ENCODE data around the gene SIX2. TPM values are rescaled to one million over a fixed set of nuclear protein-coding genes. Genes with fewer than 3 reads are reported as not detected.

Gene SIX2
- total RNA-seq, 2 experiments from 2014 or later: not detected

- DNase-seq (no peak), ATAC-seq (no peak)
- H3K9me3 Mint-ChIP-seq: no peaks in the 10 kb centered on the region
- TF ChIP-seq CTCF (IDR thresholded peaks at IDR 0.05): no peak
- no peak overlapping the region for H3K27ac Mint-ChIP-seq
- ChIA-PET POLR2A (no interaction called here), CTCF (interaction anchor here (1.0 to 2.6 kb wide), 6 partner anchors 11 to 451 kb away, joined by 3 to 13 read pairs (median 4); no protein-coding TSS in a partner anchor)
- peaks cover 3% of the 10 kb centered on the region for H3K27me3 Mint-ChIP-seq
- H3K4me3 Mint-ChIP-seq: no peak overlapping the region
- intact Hi-C loops (cut with micrococcal nuclease): no loop called here
- H3K36me3 Mint-ChIP-seq (ENCODE audit: low read depth): no peaks in the 10 kb centered on the region
- H3K4me1 Mint-ChIP-seq (ENCODE audit: low read depth): peaks cover 4% of the 10 kb centered on the region
Observed at GRCh38 chr2:44969936-44970335, 39.3 kb downstream of the SIX2 start.

GRCh38 chr2:44967727-44968432, 41.4 kb downstream of the SIX2 start:
- DNase-seq (no peak), ATAC-seq (no peak)
- POLR2A ChIA-PET: no interaction called here
- Mint-ChIP-seq H3K4me3 (no peak overlapping the region), H3K27ac (no peak overlapping the region), H3K27me3 (peaks cover 11% of the 10 kb centered on the region), H3K4me1 (ENCODE audit: low read depth) (no peaks in the 10 kb centered on the region), H3K9me3 (no peaks in the 10 kb centered on the region), H3K36me3 (ENCODE audit: low read depth) (no peaks in the 10 kb centered on the region)
- intact Hi-C loops (cut with micrococcal nuclease): no loop called here
- TF ChIP-seq CTCF (IDR thresholded peaks at IDR 0.05): no peak
- CTCF ChIA-PET: interaction anchor here (0.8 to 2.2 kb wide), 3 partner anchors 12 to 14 kb away, joined by 4 to 6 read pairs (median 6); no protein-coding TSS in a partner anchor

- H3K27me3 Mint-ChIP-seq: peaks cover 12% of the 10 kb centered on the region
- H3K4me1 Mint-ChIP-seq (ENCODE audit: low read depth): no peaks in the 10 kb centered on the region
- intact Hi-C loops (cut with micrococcal nuclease): no loop called here
- H3K27ac Mint-ChIP-seq: no peak overlapping the region
- H3K9me3 Mint-ChIP-seq: no peaks in the 10 kb centered on the region
- no peak for TF ChIP-seq CTCF (IDR thresholded peaks at IDR 0.05)
- CTCF ChIA-PET: interaction anchor here (0.8 kb wide), 1 partner anchor 15 kb away, joined by 6 read pairs; no protein-coding TSS in a partner anchor
- DNase-seq (no peak), ATAC-seq (no peak)
- H3K4me3 Mint-ChIP-seq: no peak overlapping the region
- POLR2A ChIA-PET: no interaction called here
- no peaks in the 10 kb centered on the region for H3K36me3 Mint-ChIP-seq (ENCODE audit: low read depth)
Observed at GRCh38 chr2:44967056-44967455, 42.2 kb downstream of the SIX2 start.

GRCh38 chr2:44965684-44966083, 43.6 kb downstream of the SIX2 start:
- no peak overlapping the region for H3K4me3 Mint-ChIP-seq
- ChIA-PET CTCF (interaction anchor here (2.2 kb wide), 1 partner anchor 9 kb away, joined by 8 read pairs; no protein-coding TSS in a partner anchor), POLR2A (no interaction called here)
- no peaks in the 10 kb centered on the region for H3K4me1 Mint-ChIP-seq (ENCODE audit: low read depth)
- no peaks in the 10 kb centered on the region for H3K9me3 Mint-ChIP-seq
- intact Hi-C loops (cut with micrococcal nuclease): no loop called here
- no peak overlapping the region for H3K27ac Mint-ChIP-seq
- DNase-seq (no peak), ATAC-seq (no peak)
- peaks cover 12% of the 10 kb centered on the region for H3K27me3 Mint-ChIP-seq
- no peaks in the 10 kb centered on the region for H3K36me3 Mint-ChIP-seq (ENCODE audit: low read depth)
- no peak for TF ChIP-seq CTCF (IDR thresholded peaks at IDR 0.05)

GRCh38 chr2:44964752-44965236, 44.5 kb downstream of the SIX2 start:
- Mint-ChIP-seq H3K9me3 (no peaks in the 10 kb centered on the region), H3K4me3 (no peak overlapping the region), H3K27me3 (peaks cover 15% of the 10 kb centered on the region), H3K4me1 (ENCODE audit: low read depth) (no peaks in the 10 kb centered on the region), H3K36me3 (ENCODE audit: low read depth) (no peaks in the 10 kb centered on the region), H3K27ac (no peak overlapping the region)
- peak; percentile 41 for TF ChIP-seq CTCF (IDR thresholded peaks at IDR 0.05)
- CTCF ChIA-PET: interaction anchor here (1.1 to 2.2 kb wide), 3 partner anchors 8 to 44 kb away, joined by 3 to 8 read pairs (median 4); no protein-coding TSS in a partner anchor
- POLR2A ChIA-PET: no interaction called here
- ATAC-seq (peak; percentile 61), DNase-seq (no peak)
- intact Hi-C loops (cut with micrococcal nuclease): no loop called here

Measured in activated CD8-positive, alpha-beta T cell treated with anti-CD3 and anti-CD28 coated beads for 36 hours (primary cell).